ENCODE results near the gene GAL3ST2.
A peak's percentile ranks its signal among the peaks of the same experiment; 100 is the strongest.

The GAL3ST2 gene

GRCh38 chr2:241768251-241768711 is 8.3 kb upstream of the GAL3ST2 start:
- Histone ChIP-seq H3K4me3 (ENCODE audit: insufficient read depth, low read depth, low read length, poor library complexity, severe bottlenecking) (no peak overlapping the region), H3K36me3 (ENCODE audit: control insufficient read depth, insufficient read depth, low read length) (no peaks in the 10 kb centered on the region), H3K4me1 (ENCODE audit: control insufficient read depth, insufficient read depth, low read length, poor library complexity, severe bottlenecking) (peaks cover 17% of the 10 kb centered on the region), H3K27me3 (replicated peaks; ENCODE audit: control insufficient read depth, insufficient read depth, low read length, poor library complexity, severe bottlenecking) (no peaks in the 10 kb centered on the region), H3K27ac (ENCODE audit: insufficient read depth, low read length, poor library complexity, severe bottlenecking) (no peak overlapping the region), H3K9me3 (ENCODE audit: control insufficient read depth, low read length) (no peaks in the 10 kb centered on the region)
- no peak for DNase-seq

- no peak for DNase-seq
- Histone ChIP-seq H3K36me3 (ENCODE audit: control insufficient read depth, insufficient read depth, low read length) (no peaks in the 10 kb centered on the region), H3K9me3 (ENCODE audit: control insufficient read depth, low read length) (no peaks in the 10 kb centered on the region), H3K27ac (ENCODE audit: insufficient read depth, low read length, poor library complexity, severe bottlenecking) (no peak overlapping the region), H3K27me3 (replicated peaks; ENCODE audit: control insufficient read depth, insufficient read depth, low read length, poor library complexity, severe bottlenecking) (no peaks in the 10 kb centered on the region), H3K4me3 (ENCODE audit: insufficient read depth, low read depth, low read length, poor library complexity, severe bottlenecking) (no peak overlapping the region), H3K4me1 (ENCODE audit: control insufficient read depth, insufficient read depth, low read length, poor library complexity, severe bottlenecking) (peaks cover 17% of the 10 kb centered on the region)
These were observed 7.8 kb upstream of the GAL3ST2 start for GRCh38 chr2:241768850-241769249.

DNA sequence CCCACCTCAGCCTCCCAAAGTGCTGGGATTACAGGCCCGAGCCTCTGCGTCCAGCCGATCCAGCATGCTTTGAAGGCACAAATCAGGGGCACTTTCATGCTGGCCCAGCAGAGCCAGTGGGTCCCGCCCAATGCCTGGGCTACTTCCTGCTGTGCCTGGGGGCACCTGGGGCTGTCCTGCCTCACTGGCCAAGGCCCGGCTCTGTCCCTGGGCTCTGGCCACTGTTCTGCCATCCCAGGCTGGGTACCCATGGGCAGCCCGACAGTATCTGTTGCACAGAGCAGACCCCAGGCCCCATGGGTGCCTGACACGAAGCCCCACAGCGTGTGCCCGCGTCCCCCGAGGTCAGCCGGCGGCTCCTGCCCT is 6.8 kb upstream of the GAL3ST2 start:
- Histone ChIP-seq H3K36me3 (ENCODE audit: control insufficient read depth, insufficient read depth, low read length) (no peaks in the 10 kb centered on the region), H3K4me3 (ENCODE audit: insufficient read depth, low read depth, low read length, poor library complexity, severe bottlenecking) (no peak overlapping the region), H3K4me1 (ENCODE audit: control insufficient read depth, insufficient read depth, low read length, poor library complexity, severe bottlenecking) (peaks cover 7% of the 10 kb centered on the region), H3K27ac (ENCODE audit: insufficient read depth, low read length, poor library complexity, severe bottlenecking) (no peak overlapping the region), H3K9me3 (ENCODE audit: control insufficient read depth, low read length) (no peaks in the 10 kb centered on the region), H3K27me3 (replicated peaks; ENCODE audit: control insufficient read depth, insufficient read depth, low read length, poor library complexity, severe bottlenecking) (no peaks in the 10 kb centered on the region)
- no peak for DNase-seq

DNA sequence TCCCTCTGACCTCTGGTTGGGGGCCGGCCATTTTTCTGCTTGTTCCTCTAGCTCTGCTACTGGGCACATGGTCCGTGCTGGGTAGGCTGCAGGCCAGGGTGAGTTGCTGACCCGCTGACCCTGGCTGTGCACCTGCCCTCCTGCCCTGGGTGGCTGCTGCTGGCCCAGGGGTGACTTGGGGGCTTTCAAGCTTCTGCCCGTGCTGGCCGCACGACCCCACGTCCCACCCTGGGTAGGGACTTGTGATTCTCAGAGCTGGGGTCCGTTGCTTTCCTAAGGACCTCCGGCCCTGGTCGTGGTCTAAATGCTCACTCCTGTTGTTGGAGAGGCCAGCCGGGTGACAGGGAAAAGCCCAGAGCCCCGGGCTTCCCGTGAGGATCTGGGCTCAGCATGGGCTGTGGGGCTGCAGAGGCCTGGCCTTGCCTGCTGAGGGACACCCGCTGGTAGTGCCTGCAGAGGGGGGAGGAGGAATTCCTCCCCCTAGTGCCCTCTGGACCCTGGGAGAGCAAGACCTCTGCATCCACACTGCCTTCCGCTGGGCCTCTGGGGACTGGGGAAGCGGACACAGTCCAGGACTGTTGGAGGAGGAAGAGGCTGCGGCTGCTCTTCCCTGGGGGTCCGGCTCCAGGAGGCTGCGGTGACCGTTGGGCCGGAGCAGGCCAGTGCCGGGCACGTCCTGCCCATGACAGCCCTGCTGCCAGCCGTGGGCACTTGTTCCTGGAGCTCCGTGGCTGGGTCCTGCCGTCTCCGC is 6.3 kb upstream of the GAL3ST2 start:
- Histone ChIP-seq H3K9me3 (ENCODE audit: control insufficient read depth, low read length) (no peaks in the 10 kb centered on the region), H3K36me3 (ENCODE audit: control insufficient read depth, insufficient read depth, low read length) (no peaks in the 10 kb centered on the region), H3K4me1 (ENCODE audit: control insufficient read depth, insufficient read depth, low read length, poor library complexity, severe bottlenecking) (peaks cover 6% of the 10 kb centered on the region), H3K4me3 (ENCODE audit: insufficient read depth, low read depth, low read length, poor library complexity, severe bottlenecking) (no peak overlapping the region), H3K27me3 (replicated peaks; ENCODE audit: control insufficient read depth, insufficient read depth, low read length, poor library complexity, severe bottlenecking) (no peaks in the 10 kb centered on the region), H3K27ac (ENCODE audit: insufficient read depth, low read length, poor library complexity, severe bottlenecking) (no peak overlapping the region)
- DNase-seq: no peak

- Histone ChIP-seq H3K27ac (ENCODE audit: insufficient read depth, low read length, poor library complexity, severe bottlenecking) (no peak overlapping the region), H3K4me3 (ENCODE audit: insufficient read depth, low read depth, low read length, poor library complexity, severe bottlenecking) (no peak overlapping the region), H3K9me3 (ENCODE audit: control insufficient read depth, low read length) (no peaks in the 10 kb centered on the region), H3K27me3 (replicated peaks; ENCODE audit: control insufficient read depth, insufficient read depth, low read length, poor library complexity, severe bottlenecking) (no peaks in the 10 kb centered on the region), H3K4me1 (ENCODE audit: control insufficient read depth, insufficient read depth, low read length, poor library complexity, severe bottlenecking) (peaks cover 6% of the 10 kb centered on the region), H3K36me3 (ENCODE audit: control insufficient read depth, insufficient read depth, low read length) (no peaks in the 10 kb centered on the region)
- DNase-seq: no peak
These were observed 5.7 kb upstream of the GAL3ST2 start for GRCh38 chr2:241770936-241771285.

DNA sequence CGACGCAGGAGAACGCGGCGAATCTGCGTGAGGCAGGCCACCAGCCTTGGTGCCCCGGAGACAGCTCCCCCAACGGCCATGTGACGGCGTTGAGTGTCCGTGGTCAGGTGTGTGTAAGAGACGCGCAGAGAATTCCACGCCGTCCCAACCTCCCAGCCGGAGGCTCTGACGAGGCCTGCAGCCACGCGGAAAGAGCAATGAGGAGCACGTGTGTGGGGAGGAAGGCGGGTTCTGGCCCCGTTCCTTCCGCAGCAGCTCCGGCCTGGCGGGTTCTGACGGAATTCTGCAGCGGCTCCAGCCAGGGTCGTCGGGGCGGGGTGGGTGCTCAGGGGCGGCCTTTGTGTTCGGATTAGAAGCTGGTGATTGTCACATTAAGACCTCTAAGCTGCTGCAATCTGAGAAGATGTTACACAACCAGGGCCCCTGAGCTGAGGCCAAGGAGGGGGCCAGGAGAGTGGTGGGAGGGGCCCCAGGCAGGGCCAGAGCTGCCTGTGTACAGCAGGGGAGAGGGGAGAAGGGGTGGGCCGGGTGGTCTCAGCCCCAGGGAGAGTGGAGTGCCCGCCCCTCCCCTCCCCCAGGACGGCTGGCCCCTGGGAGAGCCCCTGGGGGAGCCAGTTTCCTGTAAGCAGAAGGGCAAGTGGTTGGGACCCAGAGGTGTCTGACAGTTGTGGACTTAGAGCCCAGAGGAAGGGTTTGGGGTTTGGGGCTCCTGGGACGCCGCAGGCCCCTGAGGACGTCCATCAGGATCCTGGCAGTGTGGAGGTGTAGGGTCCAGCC is 5.1 kb upstream of the GAL3ST2 start:
- H3K4me3 ChIP-seq (ENCODE audit: insufficient read depth, low read depth, low read length, poor library complexity, severe bottlenecking): no peak overlapping the region
- no peak for DNase-seq

GRCh38 chr2:241772063-241772499 is 4.5 kb upstream of the GAL3ST2 start:
- Histone ChIP-seq H3K4me1 (ENCODE audit: control insufficient read depth, insufficient read depth, low read length, poor library complexity, severe bottlenecking) (peaks cover 6% of the 10 kb centered on the region), H3K27me3 (replicated peaks; ENCODE audit: control insufficient read depth, insufficient read depth, low read length, poor library complexity, severe bottlenecking) (no peaks in the 10 kb centered on the region), H3K36me3 (ENCODE audit: control insufficient read depth, insufficient read depth, low read length) (no peaks in the 10 kb centered on the region), H3K4me3 (ENCODE audit: insufficient read depth, low read depth, low read length, poor library complexity, severe bottlenecking) (no peak overlapping the region), H3K27ac (ENCODE audit: insufficient read depth, low read length, poor library complexity, severe bottlenecking) (no peak overlapping the region), H3K9me3 (ENCODE audit: control insufficient read depth, low read length) (no peaks in the 10 kb centered on the region)
- DNase-seq: peak in 1 of 3 donors; percentile 25

More for the DNA sequence above, 5.1 kb upstream of the GAL3ST2 start:
- Histone ChIP-seq H3K4me1 (ENCODE audit: control insufficient read depth, insufficient read depth, low read length, poor library complexity, severe bottlenecking) (peaks cover 6% of the 10 kb centered on the region), H3K27ac (ENCODE audit: insufficient read depth, low read length, poor library complexity, severe bottlenecking) (no peak overlapping the region), H3K27me3 (replicated peaks; ENCODE audit: control insufficient read depth, insufficient read depth, low read length, poor library complexity, severe bottlenecking) (no peaks in the 10 kb centered on the region), H3K9me3 (ENCODE audit: control insufficient read depth, low read length) (no peaks in the 10 kb centered on the region), H3K36me3 (ENCODE audit: control insufficient read depth, insufficient read depth, low read length) (no peaks in the 10 kb centered on the region)

GRCh38 chr2:241773511-241774418 is 2.9 kb upstream of the GAL3ST2 start:
- Histone ChIP-seq H3K9me3 (ENCODE audit: control insufficient read depth, low read length) (no peaks in the 10 kb centered on the region), H3K36me3 (ENCODE audit: control insufficient read depth, insufficient read depth, low read length) (no peaks in the 10 kb centered on the region), H3K27me3 (replicated peaks; ENCODE audit: control insufficient read depth, insufficient read depth, low read length, poor library complexity, severe bottlenecking) (no peaks in the 10 kb centered on the region), H3K4me1 (ENCODE audit: control insufficient read depth, insufficient read depth, low read length, poor library complexity, severe bottlenecking) (peaks cover 6% of the 10 kb centered on the region), H3K4me3 (ENCODE audit: insufficient read depth, low read depth, low read length, poor library complexity, severe bottlenecking) (no peak overlapping the region), H3K27ac (ENCODE audit: insufficient read depth, low read length, poor library complexity, severe bottlenecking) (no peak overlapping the region)
- no peak for DNase-seq

DNA sequence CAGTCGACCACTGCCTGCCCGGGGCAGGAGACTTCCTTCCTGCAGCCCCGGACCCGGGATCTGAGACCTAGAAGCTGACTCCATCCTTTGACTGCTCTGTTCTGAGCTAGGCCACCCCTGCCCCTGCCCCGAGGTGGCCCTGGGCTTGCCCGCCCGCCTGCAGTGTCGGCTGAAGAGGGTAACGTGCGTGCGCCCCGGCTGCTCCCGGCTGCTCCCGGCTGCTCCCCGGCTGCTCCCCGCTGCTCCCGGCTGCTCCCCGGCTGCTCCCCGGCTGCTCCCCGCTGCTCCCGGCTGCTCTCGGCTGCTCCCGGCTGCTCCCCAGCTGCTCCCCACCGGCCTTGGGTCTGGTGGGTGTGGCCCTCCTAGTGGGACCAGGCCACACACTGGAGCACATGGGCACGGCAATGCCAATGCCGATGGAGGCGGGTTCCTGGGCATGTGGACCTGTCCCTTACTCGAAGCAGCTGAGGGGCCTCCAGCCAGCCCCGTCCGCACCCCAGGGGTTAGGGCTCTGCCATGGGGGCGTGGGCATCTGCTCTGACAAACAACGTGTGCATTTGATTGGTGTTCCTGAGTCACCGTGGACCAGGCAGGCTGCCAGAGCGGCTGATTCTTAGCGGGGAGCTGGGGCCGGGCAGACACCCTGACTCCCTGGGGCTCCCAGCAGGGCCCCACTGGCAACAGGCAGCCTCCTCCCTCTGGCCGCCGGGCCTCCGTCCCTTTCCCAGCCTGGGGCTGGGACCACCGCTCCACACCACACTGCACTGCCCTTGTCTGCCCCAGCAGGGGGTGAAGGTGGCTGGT is 2.0 kb upstream of the GAL3ST2 start:
- H3K9me3 ChIP-seq (ENCODE audit: control insufficient read depth, low read length): no peaks in the 10 kb centered on the region
- DNase-seq: no peak
- peaks cover 6% of the 10 kb centered on the region for H3K4me1 ChIP-seq (ENCODE audit: control insufficient read depth, insufficient read depth, low read length, poor library complexity, severe bottlenecking)
- H3K27ac ChIP-seq (ENCODE audit: insufficient read depth, low read length, poor library complexity, severe bottlenecking): no peak overlapping the region
- H3K27me3 ChIP-seq (replicated peaks; ENCODE audit: control insufficient read depth, insufficient read depth, low read length, poor library complexity, severe bottlenecking): no peaks in the 10 kb centered on the region
- no peaks in the 10 kb centered on the region for H3K36me3 ChIP-seq (ENCODE audit: control insufficient read depth, insufficient read depth, low read length)
- H3K4me3 ChIP-seq (ENCODE audit: insufficient read depth, low read depth, low read length, poor library complexity, severe bottlenecking): no peak overlapping the region

All from effector memory CD4-positive, alpha-beta T cell (primary cell).